WTC11 (cell line): ENCODE data around the gene TMEM212.

ENCODE experiments used
- NFE2L1 ChIP-seq: sonication (generic); formaldehyde crosslinking; IDR thresholded peaks from 2 replicates; pipeline ENCODE4 v1.8.1; 2023; ENCODE audit warnings: missing genetic modification reagents
- NR1H2 ChIP-seq: sonication (generic); formaldehyde crosslinking; IDR thresholded peaks from 2 replicates; pipeline ENCODE4 v1.9.0; 2021; ENCODE audit warnings: mild to moderate bottlenecking, moderate library complexity, missing genetic modification reagents
- SP1 ChIP-seq: sonication (generic); formaldehyde crosslinking; conservative IDR thresholded peaks from 2 replicates; pipeline ENCODE4 v1.8.1; 2022; ENCODE audit warnings: missing genetic modification reagents
- ZNF121 ChIP-seq: sonication (generic); formaldehyde crosslinking; IDR thresholded peaks from 2 replicates; pipeline ENCODE4 v1.8.0; 2023; ENCODE audit warnings: missing genetic modification reagents

- no peak for TF ChIP-seq NFE2L1
- no peak for TF ChIP-seq ZNF121 (CRISPR knock-in tag)
- no peak for TF ChIP-seq SP1 (CRISPR knock-in tag)
- no peak for TF ChIP-seq NR1H2 (CRISPR knock-in tag)
Measured at GRCh38 chr3:171874251-171874681, 31.1 kb downstream of the TMEM212 start.
